Keratinocyte (primary cell): ENCODE data around the gene TIAM2. TPM values are rescaled to one million over a fixed set of nuclear protein-coding genes. Genes with fewer than 3 reads are reported as not detected.

ENCODE experiments used
- DNase-seq: peaks from one replicate; pipeline ENCODE4 v3.0.0-alpha.2; 2011; ENCODE audit warnings: low read depth, missing footprints, low spot score
- FAIRE-seq: peaks from 2 replicates; lab custom pipeline; 2011; peaks lifted over from hg19 to GRCh38; lab: Jason Lieb, UNC
- H2AFZ ChIP-seq: 2 replicates; pipeline ENCODE4 v1.6.0; 2012; ENCODE audit warnings: low read length, control low read depth, inconsistent platforms; ENCODE audit not compliant: control insufficient read depth
- H3K27ac ChIP-seq: 2 replicates; pipeline ENCODE4 v1.5.1; 2011; ENCODE audit warnings: low read length; ENCODE audit not compliant: control insufficient read depth, insufficient read depth
- H3K27me3 ChIP-seq: 3 replicates; pipeline ENCODE4 v1.6.0; 2011; ENCODE audit warnings: low read length; ENCODE audit not compliant: control insufficient read depth, insufficient read depth; ENCODE audit errors: extremely low read depth
- H3K36me3 ChIP-seq, 2 experiments: 2 replicates in 1 of 2; 3 replicates in 1 of 2; pipeline ENCODE4 v1.5.1; 2011; ENCODE audit warnings: low read length in 2 of 2, mild to moderate bottlenecking in 1 of 2; ENCODE audit not compliant: control insufficient read depth in 2 of 2, insufficient read depth in 2 of 2; ENCODE audit errors: extremely low read depth in 1 of 2
- H3K4me1 ChIP-seq: 3 replicates; pipeline ENCODE4 v1.5.1; 2011; ENCODE audit warnings: low read length; ENCODE audit not compliant: control insufficient read depth, insufficient read depth; ENCODE audit errors: extremely low read depth
- H3K4me2 ChIP-seq: 3 replicates; pipeline ENCODE4 v1.6.0; 2011; ENCODE audit warnings: low read depth, low read length; ENCODE audit not compliant: control insufficient read depth, insufficient read depth; ENCODE audit errors: extremely low read depth
- H3K4me3 ChIP-seq, 3 experiments: fragments of 200-600 bp in 1 of 3; sonication (generic) in 1 of 3; 2 replicates in 2 of 3; 3 replicates in 1 of 3; pipeline ENCODE4 v1.5.1; 2011 to 2016; ENCODE audit warnings: low read length in 3 of 3, mild to moderate bottlenecking in 3 of 3, control low read depth in 2 of 3, inconsistent platforms in 1 of 3, low read depth in 1 of 3, mixed read lengths in 1 of 3, mixed run types in 1 of 3, moderate library complexity in 1 of 3; ENCODE audit not compliant: control insufficient read depth in 2 of 3, insufficient read depth in 2 of 3; ENCODE audit errors: extremely low read depth in 1 of 3
- H3K79me2 ChIP-seq: 2 replicates; pipeline ENCODE4 v1.6.0; 2012; ENCODE audit warnings: low read length; ENCODE audit not compliant: control insufficient read depth, insufficient read depth
- H3K9ac ChIP-seq: 3 replicates; pipeline ENCODE4 v1.6.0; 2011; ENCODE audit warnings: low read length; ENCODE audit not compliant: control insufficient read depth, insufficient read depth; ENCODE audit errors: extremely low read depth
- H3K9me1 ChIP-seq: 3 replicates; pipeline ENCODE4 v1.6.0; 2011; ENCODE audit warnings: low read length; ENCODE audit not compliant: control insufficient read depth, insufficient read depth; ENCODE audit errors: extremely low read depth
- H3K9me3 ChIP-seq: 2 replicates; pipeline ENCODE4 v1.5.1; 2012; ENCODE audit warnings: low read depth, low read length; ENCODE audit not compliant: control insufficient read depth
- H4K20me1 ChIP-seq: 3 replicates; pipeline ENCODE4 v1.6.0; 2011; ENCODE audit warnings: low read length; ENCODE audit not compliant: control insufficient read depth, insufficient read depth; ENCODE audit errors: extremely low read depth
- CTCF ChIP-seq, 3 experiments: IDR thresholded peaks in 1 of 3; conservative IDR thresholded peaks in 1 of 3; optimal IDR thresholded peaks in 1 of 3; 2 replicates in 2 of 3; 3 replicates in 1 of 3; pipeline versions ENCODE3 to v1.5.1; 2011; ENCODE audit warnings: low read length in 3 of 3, mild to moderate bottlenecking in 3 of 3, moderate library complexity in 2 of 3, control low read depth in 1 of 3, inconsistent platforms in 1 of 3; ENCODE audit not compliant: insufficient read depth in 2 of 3; ENCODE audit errors: extremely low read depth in 1 of 3
- EZH2 ChIP-seq: IDR thresholded peaks from one replicate; pipeline ENCODE4 v1.6.1; 2012; ENCODE audit warnings: inconsistent platforms, mild to moderate bottlenecking, low read length, moderate library complexity
- dilution Hi-C: fragments of 300-500 bp; cut with MboI; formaldehyde crosslinking; loops from one replicate; pipeline ENCODE4 v1.7.0; 2020; ENCODE audit warnings: low sequenced_read_pairs; ENCODE audit not compliant: extremely low pct_ligation_motif_present
- polyA plus RNA-seq, 5 experiments: library from polyadenylated mRNA; depleted of rRNA in 3 of 5; stranded (reverse) in 3 of 5; stranded (forward) in 1 of 5; unstranded in 1 of 5; fragments of >200 nt; gene quantifications; 1 replicate in 1 of 5; 2 replicates in 3 of 5; 3 replicates in 1 of 5; pipeline versions ENCODE4 v1.2.1 to v1.2.3, GENCODE V29; 2011 to 2012; ENCODE audit warnings: missing spikeins in 2 of 5, low read depth in 1 of 5, low replicate concordance in 1 of 5

TIAM2 gene
- polyA plus RNA-seq, 1 donor (not counting 4 experiments of a cell fraction or from before 2014, with no cell fraction given) = 4.0 TPM

GRCh38 chr6:155152211-155153076 is 157.3 kb downstream of the TIAM2 start:
- Histone ChIP-seq H3K9me3 (no peaks in the 10 kb centered on the region), H4K20me1 (no peaks in the 10 kb centered on the region), H3K27me3 (no peaks in the 10 kb centered on the region), H3K4me1 (peaks cover 14% of the 10 kb centered on the region), H3K9ac (no peak overlapping the region), H3K79me2 (no peaks in the 10 kb centered on the region), H3K9me1 (no peaks in the 10 kb centered on the region), H3K27ac (no peak overlapping the region), H3K4me3 (no peak overlapping the region), H3K4me2 (no peak overlapping the region), H2AFZ (no peak overlapping the region), H3K36me3 (no peaks in the 10 kb centered on the region)
- FAIRE-seq = no peak
- dilution Hi-C loops = no loop called here
- no peak for DNase-seq
- TF ChIP-seq EZH2 (no peak), CTCF (optimal IDR thresholded peaks at IDR 0.05 in 1 of 3, IDR thresholded peaks at IDR 0.05 in 1 of 3, conservative IDR thresholded peaks at IDR 0.05 in 1 of 3; ENCODE audit: extremely low read depth in 1 of 3, insufficient read depth in 2 of 3, low read length in 3 of 3) (peak in 1 of 3 experiments; percentile 24)

GRCh38 chr6:155154158-155154830 is 159.2 kb downstream of the TIAM2 start:
- H3K36me3 ChIP-seq = no peaks in the 10 kb centered on the region
- no peak for FAIRE-seq
- no peak overlapping the region for H3K9ac ChIP-seq
- no peak overlapping the region for H3K27ac ChIP-seq
- H3K27me3 ChIP-seq = no peaks in the 10 kb centered on the region
- no peaks in the 10 kb centered on the region for H3K9me1 ChIP-seq
- DNase-seq = no peak
- H3K79me2 ChIP-seq = no peaks in the 10 kb centered on the region
- no peaks in the 10 kb centered on the region for H4K20me1 ChIP-seq
- H2AFZ ChIP-seq = no peak overlapping the region
- TF ChIP-seq EZH2 = no peak
- TF ChIP-seq CTCF (optimal IDR thresholded peaks at IDR 0.05 in 1 of 3, IDR thresholded peaks at IDR 0.05 in 1 of 3, conservative IDR thresholded peaks at IDR 0.05 in 1 of 3; ENCODE audit: extremely low read depth in 1 of 3, insufficient read depth in 2 of 3, low read length in 3 of 3) = no peak
- no peaks in the 10 kb centered on the region for H3K9me3 ChIP-seq
- peak overlapping the region; percentile 11 for H3K4me2 ChIP-seq
- H3K4me3 ChIP-seq = no peak overlapping the region
- peaks cover 25% of the 10 kb centered on the region for H3K4me1 ChIP-seq
- dilution Hi-C loops = no loop called here
